ENCODE measurements around the gene DDN.

The DDN gene

DNA sequence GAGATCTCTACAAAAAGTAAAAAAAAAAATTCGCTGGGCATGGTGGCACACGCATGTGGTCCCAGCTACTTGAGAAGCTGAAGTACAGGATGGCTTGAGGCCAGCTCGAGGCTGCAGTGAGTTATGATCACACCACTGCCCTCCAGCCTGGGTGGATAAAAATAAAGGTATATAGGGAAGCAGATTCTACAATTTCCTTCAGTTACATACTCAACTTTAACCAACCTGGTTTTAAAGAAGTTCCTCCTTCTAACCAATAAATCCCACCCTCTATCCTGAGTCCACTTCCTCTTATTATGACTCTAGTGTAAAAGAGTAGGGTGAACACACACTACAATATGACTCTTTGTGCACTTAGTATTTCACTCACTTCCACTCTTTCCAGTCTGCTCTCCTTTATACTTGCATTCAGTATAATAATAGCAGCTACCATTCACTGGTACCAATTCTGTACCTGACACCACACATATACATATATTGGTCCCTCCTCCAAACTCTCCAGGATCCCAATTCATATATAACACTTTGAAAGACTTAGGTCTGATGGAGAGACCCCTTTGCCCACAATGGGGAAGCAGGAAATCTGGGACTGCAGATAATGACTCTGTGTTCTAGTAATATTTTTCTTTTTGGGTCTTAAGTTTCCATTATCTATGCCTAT lies 44.2 kb downstream of the DDN start:
- in situ Hi-C loops (cut with HindIII; ENCODE audit: low pct_ligation_motif_present, low pct_unique_long_range_greater_than_20kb, low sequenced_read_pairs) = no loop called here
- no peak for DNase-seq

GRCh38 chr12:48954061-48954460 lies 45.1 kb downstream of the DDN start:
- in situ Hi-C loops (cut with HindIII; ENCODE audit: low pct_ligation_motif_present, low pct_unique_long_range_greater_than_20kb, low sequenced_read_pairs) = no loop called here
- no peak for DNase-seq

DNA sequence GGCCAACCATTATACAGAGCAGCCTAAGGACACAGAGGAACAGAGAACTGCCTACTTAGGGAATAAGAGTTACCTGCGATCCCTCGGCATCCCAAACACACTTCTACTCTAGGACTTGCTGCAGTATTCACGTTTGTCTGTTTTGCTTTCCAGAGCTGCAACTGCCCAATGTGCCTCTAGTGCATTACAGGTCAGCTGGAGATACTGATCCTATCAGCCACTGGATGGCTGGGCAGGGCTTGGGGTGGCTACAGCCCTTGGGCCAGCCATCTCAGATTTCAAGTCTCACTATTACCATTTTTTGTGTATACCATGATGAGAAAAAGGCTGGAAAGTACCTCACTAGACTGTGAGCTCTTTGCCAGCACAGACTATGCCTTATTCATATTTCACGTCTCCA lies 46.5 kb downstream of the DDN start:
- in situ Hi-C loops (cut with HindIII; ENCODE audit: low pct_ligation_motif_present, low pct_unique_long_range_greater_than_20kb, low sequenced_read_pairs) = no loop called here
- no peak for DNase-seq

GRCh38 chr12:48947727-48948126 lies 51.4 kb downstream of the DDN start:
- no peak for DNase-seq
- in situ Hi-C loops (cut with HindIII; ENCODE audit: low pct_ligation_motif_present, low pct_unique_long_range_greater_than_20kb, low sequenced_read_pairs) = no loop called here

DNA sequence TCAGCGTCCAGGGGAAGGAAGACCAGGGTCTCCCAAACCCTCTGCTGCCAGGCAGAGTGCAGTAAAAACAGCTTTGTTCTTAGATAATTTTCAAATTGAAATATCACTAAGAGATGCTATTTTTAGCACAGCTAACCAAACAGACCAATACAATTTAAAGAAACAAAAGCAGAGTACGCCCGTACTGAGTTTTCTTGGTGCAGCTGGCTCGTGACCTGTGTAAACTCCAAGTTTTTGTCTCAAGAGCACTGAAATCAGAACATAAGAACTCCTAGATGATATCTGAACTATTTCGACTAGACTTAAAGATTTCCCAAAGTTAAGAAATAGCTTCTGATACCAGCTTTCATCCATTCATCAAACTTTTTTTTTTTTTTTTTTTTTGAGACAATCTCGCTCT lies 52.2 kb downstream of the DDN start:
- no peak for DNase-seq
- in situ Hi-C loops (cut with HindIII; ENCODE audit: low pct_ligation_motif_present, low pct_unique_long_range_greater_than_20kb, low sequenced_read_pairs) = no loop called here

DNA sequence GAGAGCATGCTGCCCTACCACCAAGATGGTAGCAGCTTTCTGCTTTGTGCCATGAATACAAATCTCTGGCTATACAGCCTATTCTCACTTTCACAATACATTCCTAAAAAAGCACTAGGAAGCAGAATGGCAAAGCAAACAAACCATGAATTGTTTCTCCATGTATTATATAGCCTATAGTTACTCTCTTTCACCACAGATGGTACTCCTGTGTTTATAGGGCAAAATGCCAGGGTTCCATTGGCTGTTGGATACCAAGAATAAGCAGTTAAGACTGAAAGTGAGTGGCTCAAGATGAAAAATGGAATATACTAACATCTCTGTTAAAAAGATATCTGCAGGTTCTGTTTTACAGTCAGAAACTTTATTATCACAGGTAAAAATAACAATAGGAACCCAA lies 53.0 kb downstream of the DDN start:
- in situ Hi-C loops (cut with HindIII; ENCODE audit: low pct_ligation_motif_present, low pct_unique_long_range_greater_than_20kb, low sequenced_read_pairs) = no loop called here
- DNase-seq = no peak
